Activated CD4-positive, CD25-positive, alpha-beta regulatory T cell treated with anti-CD3 and anti-CD28 coated beads, Interleukin-2, amount 50 U/mL, for 72 hours (primary cell): ENCODE data around the gene GGCT.
A peak's percentile ranks its signal among the peaks of the same experiment; 100 is the strongest.
"Not testable (repeated sequence)": the region's sequence is repeated elsewhere in the genome, so short reads cannot be mapped to it uniquely, and the experiment has no call there.

Experiments
- DNase-seq: peaks from one replicate; pipeline ENCODE4 v3.0.0; 2021

GGCT gene

GRCh38 chr7:30514776-30515175 is 10.1 kb upstream of the GGCT start:
- no peak for DNase-seq

GRCh38 chr7:30514177-30514576 is 9.5 kb upstream of the GGCT start:
- DNase-seq: no peak

GRCh38 chr7:30513762-30514161 is 9.1 kb upstream of the GGCT start:
- no peak for DNase-seq

GRCh38 chr7:30511973-30512662 is 7.5 kb upstream of the GGCT start:
- no peak for DNase-seq

- no peak for DNase-seq
These were observed 6.9 kb upstream of the GGCT start for GRCh38 chr7:30511494-30511893.

- no peak for DNase-seq
These were observed 5.8 kb upstream of the GGCT start for GRCh38 chr7:30510124-30511075.

- DNase-seq: not testable (repeated sequence)
These were observed 4.7 kb upstream of the GGCT start for GRCh38 chr7:30509171-30509857.

- not testable (repeated sequence) for DNase-seq
These were observed 2.8 kb upstream of the GGCT start for GRCh38 chr7:30507346-30507900.

GRCh38 chr7:30505174-30505697 is 607 bp upstream of the GGCT start:
- DNase-seq: no peak

- no peak for DNase-seq
These were observed 1.1 kb downstream of the GGCT start for GRCh38 chr7:30503274-30504212.

- no peak for DNase-seq
These were observed 2.0 kb downstream of the GGCT start for GRCh38 chr7:30502470-30503251.

GRCh38 chr7:30501264-30501663 is 3.4 kb downstream of the GGCT start:
- no peak for DNase-seq

- no peak for DNase-seq
These were observed 11.4 kb downstream of the GGCT start for GRCh38 chr7:30493228-30493627.

- DNase-seq: no peak
These were observed 13.2 kb downstream of the GGCT start for GRCh38 chr7:30491417-30491816.

- no peak for DNase-seq
These were observed 17.3 kb downstream of the GGCT start for GRCh38 chr7:30487371-30487770.

GRCh38 chr7:30485667-30486066 is 19.0 kb downstream of the GGCT start:
- DNase-seq: no peak

- DNase-seq: not testable (repeated sequence)
These were observed 23.2 kb downstream of the GGCT start for GRCh38 chr7:30481416-30481815.

GRCh38 chr7:30479202-30480120 is 25.2 kb downstream of the GGCT start:
- no peak for DNase-seq

GRCh38 chr7:30478349-30479201 is 26.1 kb downstream of the GGCT start, which contains the start of gene NOD1:
NOD1 (minus strand) TSS chr7:30478784; CDS start chr7:30456921, 21,863 bp downstream.
- DNase-seq: peak; percentile 78
